Left lung (tissue), 10 donors: ENCODE results near the gene PPM1E. TPM values are rescaled to one million over a fixed set of nuclear protein-coding genes. Genes with fewer than 3 reads are reported as not detected.

Experiments used
- ATAC-seq: fragments of 200-7000 bp; cut with Tn5 transposase; one replicate; pipeline ENCODE4 v1.9.1; 2020; ENCODE audit warnings: moderate library complexity
- DNase-seq, 4 donors: peaks; one replicate each; pipeline ENCODE4 v3.0.0-alpha.2; 2013 to 2020
- H3K27ac ChIP-seq, 2 donors: fragments of 200-600 bp; sonication (generic) in 1 of 2; one replicate each; pipeline versions ENCODE4 v1.5.0 to v1.8.0; 2020 to 2021
- H3K27me3 ChIP-seq, 2 donors: fragments of 200-600 bp; sonication (generic) in 1 of 2; one replicate each; pipeline versions ENCODE4 v1.5.0 to v1.8.0; 2020 to 2021
- H3K36me3 ChIP-seq, 2 donors: fragments of 200-600 bp; sonication (generic) in 1 of 2; one replicate each; pipeline versions ENCODE4 v1.5.0 to v1.8.0; 2020 to 2021
- H3K4me1 ChIP-seq, 2 donors: fragments of 200-600 bp; one replicate each; pipeline ENCODE4 v1.8.0; 2021
- H3K4me3 ChIP-seq, 2 donors: fragments of 200-600 bp; sonication (generic) in 1 of 2; one replicate each; pipeline versions ENCODE4 v1.5.0 to v1.8.0; 2020 to 2021; ENCODE audit warnings: mild to moderate bottlenecking in 1 of 2
- H3K9me3 ChIP-seq, 2 donors: fragments of 200-600 bp; sonication (generic) in 1 of 2; one replicate each; pipeline versions ENCODE4 v1.5.0 to v1.8.0; 2020 to 2021
- intact Hi-C, 2 donors: fragments of 100-400 bp; cut with DNase I; formaldehyde crosslinking; loops; one replicate each; pipeline versions ENCODE4 v1.11.2 to v1.14.2; 2022
- polyA plus RNA-seq, 6 donors: library from polyadenylated mRNA; unstranded; fragments of 120-200 nt; gene quantifications; one replicate each; pipeline ENCODE4 v1.2.1, GENCODE V29; 2013; ENCODE audit not compliant: insufficient read length in 6 of 6
- total RNA-seq, 2 donors: library from RNA; stranded (reverse); fragmentation: NEBNext Ultra II Directional; extraction: Animal tissue kit (Norgen Biotek cat#: 25700); gene quantifications; one replicate each; pipeline ENCODE4 v1.2.1, GENCODE V29; 2021
- TF ChIP-seq, protein P1 (sequence below), 2 donors: fragments of 200-600 bp; sonication (generic) in 1 of 2; IDR thresholded peaks; one replicate each; pipeline versions ENCODE4 v1.5.0 to v1.8.0; 2021; ENCODE audit warnings: antibody characterized with exemption in 2 of 2
- donor health status: DM: no; HTN: yes; CAD: no.
- donor health status: DM: no; HTN: no; CAD: no.

Gene PPM1E
- total and polyA plus RNA-seq, 8 donors = 0.21 to 0.68 (median 0.40) TPM

DNA sequence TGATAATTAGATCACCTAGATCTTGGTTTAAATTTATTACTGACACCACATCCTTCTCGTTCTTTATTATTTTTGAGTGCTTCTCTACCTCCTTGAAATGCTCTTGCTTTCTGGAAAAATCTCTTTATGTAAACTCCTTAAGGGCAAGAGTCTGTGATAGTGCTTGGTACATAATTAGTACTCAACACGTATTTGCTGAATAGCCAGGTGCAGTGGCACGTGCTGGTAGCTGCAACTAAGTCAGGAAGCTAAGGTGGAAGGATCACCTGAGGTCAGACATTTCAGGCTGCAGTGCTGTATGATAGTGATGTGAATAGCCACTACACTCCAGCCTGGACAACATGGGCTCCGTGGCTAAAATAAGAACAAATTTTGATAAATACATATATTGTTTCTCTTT, 63.0 kb downstream of the PPM1E start:
- Histone ChIP-seq H3K4me1 (no peaks in the 10 kb centered on the region), H3K27ac (no peak overlapping the region), H3K4me3 (no peak overlapping the region), H3K27me3 (peaks cover 0 to 18% of the 10 kb centered on the region in 2 donors), H3K36me3 (no peaks in the 10 kb centered on the region), H3K9me3 (no peaks in the 10 kb centered on the region)
- intact Hi-C loops = no loop called here
- peak; percentile 75 for ATAC-seq
- DNase-seq = peak in 1 of 4 donors; percentile 36
- TF ChIP-seq, protein P1, sequence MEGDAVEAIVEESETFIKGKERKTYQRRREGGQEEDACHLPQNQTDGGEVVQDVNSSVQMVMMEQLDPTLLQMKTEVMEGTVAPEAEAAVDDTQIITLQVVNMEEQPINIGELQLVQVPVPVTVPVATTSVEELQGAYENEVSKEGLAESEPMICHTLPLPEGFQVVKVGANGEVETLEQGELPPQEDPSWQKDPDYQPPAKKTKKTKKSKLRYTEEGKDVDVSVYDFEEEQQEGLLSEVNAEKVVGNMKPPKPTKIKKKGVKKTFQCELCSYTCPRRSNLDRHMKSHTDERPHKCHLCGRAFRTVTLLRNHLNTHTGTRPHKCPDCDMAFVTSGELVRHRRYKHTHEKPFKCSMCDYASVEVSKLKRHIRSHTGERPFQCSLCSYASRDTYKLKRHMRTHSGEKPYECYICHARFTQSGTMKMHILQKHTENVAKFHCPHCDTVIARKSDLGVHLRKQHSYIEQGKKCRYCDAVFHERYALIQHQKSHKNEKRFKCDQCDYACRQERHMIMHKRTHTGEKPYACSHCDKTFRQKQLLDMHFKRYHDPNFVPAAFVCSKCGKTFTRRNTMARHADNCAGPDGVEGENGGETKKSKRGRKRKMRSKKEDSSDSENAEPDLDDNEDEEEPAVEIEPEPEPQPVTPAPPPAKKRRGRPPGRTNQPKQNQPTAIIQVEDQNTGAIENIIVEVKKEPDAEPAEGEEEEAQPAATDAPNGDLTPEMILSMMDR (IDR thresholded peaks at IDR 0.05) = no peak

DNA sequence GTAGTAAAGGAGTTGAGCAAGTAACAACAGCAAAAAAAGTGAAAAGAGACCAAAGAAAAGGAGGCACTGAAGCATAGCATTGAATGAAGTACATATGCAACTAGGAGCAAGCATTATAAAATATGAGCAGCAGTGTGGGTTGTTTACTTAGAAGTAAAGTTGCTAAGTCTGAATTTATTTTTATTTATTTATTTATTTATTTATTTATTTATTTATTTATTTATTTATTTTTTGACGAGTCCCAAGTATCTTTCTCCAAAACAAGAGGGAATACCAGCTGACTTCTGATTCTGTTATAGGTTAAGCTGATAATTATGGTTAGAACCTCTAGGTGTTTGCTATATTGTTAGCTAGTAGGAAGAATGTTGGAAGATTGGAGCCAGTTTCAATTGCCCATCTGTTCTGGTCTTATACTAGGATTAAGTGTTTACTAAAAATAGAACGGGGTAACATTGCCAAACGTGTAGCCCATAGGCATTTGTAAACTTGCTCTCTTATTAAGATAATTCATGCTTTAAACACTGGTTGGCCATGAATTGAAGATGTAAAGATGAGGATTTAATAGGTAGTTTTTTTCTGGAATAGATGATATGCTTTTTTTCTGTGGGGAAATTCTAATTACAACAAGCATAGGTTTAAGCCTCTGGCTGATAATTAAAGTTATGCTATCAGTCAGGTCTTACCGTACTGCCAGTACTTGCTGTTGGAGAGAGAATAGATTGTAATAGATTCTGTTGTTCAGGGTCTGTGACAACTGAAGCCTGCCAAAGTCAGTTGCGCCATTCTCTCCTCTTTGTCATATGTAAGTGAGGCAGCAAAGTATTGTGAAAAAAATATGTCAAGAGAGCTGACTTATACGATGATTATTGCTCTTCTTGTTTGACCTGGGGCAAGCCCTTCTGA, 66.7 kb downstream of the PPM1E start:
- Histone ChIP-seq H3K9me3 (no peaks in the 10 kb centered on the region), H3K27me3 (peaks cover 0 to 29% of the 10 kb centered on the region in 2 donors), H3K27ac (no peak overlapping the region), H3K36me3 (no peaks in the 10 kb centered on the region), H3K4me1 (no peaks in the 10 kb centered on the region), H3K4me3 (no peak overlapping the region)
- TF ChIP-seq, protein P1 (IDR thresholded peaks at IDR 0.05) = no peak
- intact Hi-C loops = no loop called here
- ATAC-seq (no peak), DNase-seq (peak in 1 of 4 donors; percentile 1)

DNA sequence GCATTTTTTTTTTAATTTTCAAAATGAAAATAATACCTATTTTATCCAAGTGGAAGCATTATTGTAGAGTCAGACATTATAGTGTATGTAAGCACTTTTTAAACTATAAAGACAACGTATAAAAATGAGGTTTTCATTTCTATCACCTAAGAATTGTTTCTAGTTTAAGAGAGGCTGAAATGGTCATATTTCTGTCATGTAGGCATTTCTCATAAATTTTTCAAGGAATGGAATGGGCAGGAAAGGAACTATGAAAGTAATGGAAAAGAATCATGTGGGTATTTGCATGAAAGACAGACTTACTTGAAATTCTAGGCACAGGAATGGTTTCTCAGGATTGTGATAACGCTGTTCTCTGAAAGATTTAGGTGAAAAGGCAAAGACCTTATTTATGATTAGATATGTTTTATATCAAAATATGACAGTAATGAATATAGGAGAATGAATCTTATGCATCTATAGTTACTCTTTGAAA, 67.4 kb downstream of the PPM1E start:
- TF ChIP-seq, protein P1 (IDR thresholded peaks at IDR 0.05) = no peak
- ATAC-seq (no peak), DNase-seq (no peak)
- Histone ChIP-seq H3K4me1 (no peaks in the 10 kb centered on the region), H3K36me3 (no peaks in the 10 kb centered on the region), H3K4me3 (no peak overlapping the region), H3K27me3 (peaks cover 0 to 29% of the 10 kb centered on the region in 2 donors), H3K27ac (no peak overlapping the region), H3K9me3 (no peaks in the 10 kb centered on the region)
- intact Hi-C loops = no loop called here

DNA sequence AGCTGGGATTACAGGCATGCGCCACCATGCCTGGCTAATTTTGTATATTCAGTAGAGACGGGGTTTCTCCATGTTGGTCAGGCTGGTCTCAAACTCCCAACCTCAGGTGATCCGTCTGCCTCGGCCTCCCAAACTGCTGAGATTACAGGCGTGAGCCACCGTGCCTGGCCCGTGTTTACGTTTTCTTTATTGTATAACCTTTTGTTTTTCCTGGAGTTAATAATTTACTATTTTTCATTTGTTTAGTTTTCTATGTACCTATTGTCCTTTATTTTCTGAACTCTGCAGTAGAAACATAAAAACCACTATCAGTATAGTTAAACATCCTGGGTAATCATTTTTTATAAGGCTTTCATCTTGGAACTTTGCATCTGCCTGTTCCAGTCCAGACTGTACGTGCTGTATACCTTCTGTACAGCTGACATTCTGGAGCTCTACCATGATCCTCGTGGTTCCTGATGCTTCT, 73.6 kb downstream of the PPM1E start:
- no peaks in the 10 kb centered on the region for H3K9me3 ChIP-seq
- H3K27ac ChIP-seq = no peak overlapping the region
- H3K4me1 ChIP-seq = no peaks in the 10 kb centered on the region
- H3K4me3 ChIP-seq = no peak overlapping the region
- no peak for ATAC-seq
- H3K36me3 ChIP-seq = no peaks in the 10 kb centered on the region
- DNase-seq = no peak
- intact Hi-C loops = no loop called here
- H3K27me3 ChIP-seq = peaks cover 0 to 8% of the 10 kb centered on the region in 2 donors
- TF ChIP-seq, protein P1 (IDR thresholded peaks at IDR 0.05) = no peak

DNA sequence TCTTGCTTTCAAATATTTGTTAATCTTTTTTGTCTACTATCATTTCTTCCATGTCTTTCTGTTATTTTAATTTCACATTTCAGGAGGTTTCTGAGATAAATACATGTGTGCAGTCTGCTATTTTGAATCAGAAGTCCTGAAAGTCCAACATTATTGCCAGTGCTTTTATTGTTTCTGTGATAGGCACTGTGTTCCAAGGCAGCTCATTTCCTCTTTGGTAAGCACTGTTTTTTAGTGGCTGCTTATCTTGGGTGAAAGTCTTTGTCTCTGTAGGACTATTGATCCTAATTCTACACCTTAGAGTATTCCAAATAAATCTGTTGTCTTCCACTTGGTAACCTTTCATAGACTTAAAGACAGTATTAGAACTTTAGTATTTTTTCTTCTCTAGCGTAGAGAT, 76.1 kb downstream of the PPM1E start:
- intact Hi-C loops = no loop called here
- Histone ChIP-seq H3K9me3 (no peaks in the 10 kb centered on the region), H3K27ac (no peak overlapping the region), H3K4me3 (no peak overlapping the region), H3K36me3 (no peaks in the 10 kb centered on the region), H3K27me3 (no peaks in the 10 kb centered on the region), H3K4me1 (no peaks in the 10 kb centered on the region)
- no peak for ATAC-seq
- TF ChIP-seq, protein P1 (IDR thresholded peaks at IDR 0.05) = no peak
- DNase-seq = no peak
